ENCODE data around the gene SMARCD3. TPM values are rescaled to one million over a fixed set of nuclear protein-coding genes. Genes with fewer than 3 reads are reported as not detected.
A peak's percentile ranks its signal among the peaks of the same experiment; 100 is the strongest.

The SMARCD3 gene
- total RNA-seq, 4 donors from 2014 or later = 2.5 to 11.6 (median 6.3) TPM

GRCh38 chr7:151235091-151235787 is 13.3 kb downstream of the SMARCD3 start:
- H3K9me3 ChIP-seq = no peaks in the 10 kb centered on the region
- TF ChIP-seq POLR2A (IDR thresholded peaks at IDR 0.05) = no peak
- TF ChIP-seq CTCF (IDR thresholded peaks at IDR 0.05) = no peak
- H3K4me1 ChIP-seq = peaks cover 16 to 37% (median 18%) of the 10 kb centered on the region in 3 donors
- 89 to 91% methylated on average over 7 to 14 of the region's 28 CpGs for WGBS, 2 donors
- no peak overlapping the region for H3K27ac ChIP-seq
- H3K27me3 ChIP-seq = no peaks in the 10 kb centered on the region
- peaks cover 23 to 58% (median 28%) of the 10 kb centered on the region in 3 donors for H3K36me3 ChIP-seq
- DNase-seq = no peak
- H3K4me3 ChIP-seq = no peak overlapping the region
- intact Hi-C loops (cut with DNase I) = no loop called here

- intact Hi-C loops (cut with DNase I) = no loop called here
- Histone ChIP-seq H3K4me1 (peaks cover 16 to 37% (median 18%) of the 10 kb centered on the region in 3 donors), H3K4me3 (peak overlapping the region in 3 of 4 donors; percentile 81 to 100 (median 91)), H3K27me3 (no peaks in the 10 kb centered on the region), H3K9me3 (no peaks in the 10 kb centered on the region), H3K27ac (peak overlapping the region in 1 of 4 donors; percentile 87), H3K36me3 (peaks cover 19 to 44% (median 28%) of the 10 kb centered on the region in 3 donors)
- no peak for DNase-seq
- TF ChIP-seq POLR2A (IDR thresholded peaks at IDR 0.05) (no peak), CTCF (IDR thresholded peaks at IDR 0.05) (no peak)
- 67 to 93% methylated on average over 2 to 3 of the region's 9 CpGs for WGBS, 2 donors
These were observed 14.7 kb downstream of the SMARCD3 start for GRCh38 chr7:151233804-151234203.

GRCh38 chr7:151232917-151233701 is 15.4 kb downstream of the SMARCD3 start:
- H3K36me3 ChIP-seq = peaks cover 13 to 37% (median 25%) of the 10 kb centered on the region in 3 donors
- no peak for DNase-seq
- H3K4me3 ChIP-seq = peak overlapping the region; percentile 81 to 100 (median 94)
- no peaks in the 10 kb centered on the region for H3K27me3 ChIP-seq
- TF ChIP-seq POLR2A (IDR thresholded peaks at IDR 0.05) (no peak), CTCF (IDR thresholded peaks at IDR 0.05) (no peak)
- H3K4me1 ChIP-seq = peaks cover 18 to 43% (median 19%) of the 10 kb centered on the region in 3 donors
- 5 to 17% methylated on average over 12 to 15 of the region's 36 CpGs for WGBS, 2 donors
- intact Hi-C loops (cut with DNase I) = no loop called here
- H3K9me3 ChIP-seq = no peaks in the 10 kb centered on the region
- peak overlapping the region; percentile 85 to 90 (median 87) for H3K27ac ChIP-seq

GRCh38 chr7:151232091-151232916 is 16.2 kb downstream of the SMARCD3 start, which contains the start of gene CHPF2:
TSS of gene CHPF2 (plus strand) at chr7:151232483. CDS start at chr7:151234012, 1,529 bp downstream.
- TF ChIP-seq CTCF (IDR thresholded peaks at IDR 0.05) (no peak), POLR2A (IDR thresholded peaks at IDR 0.05) (peak in 2 of 4 donors; percentile 74 to 88)
- Histone ChIP-seq H3K36me3 (peaks cover 8 to 29% (median 17%) of the 10 kb centered on the region in 3 donors), H3K4me3 (peak within 1 kb of the TSS; percentile 81 to 100 (median 94)), H3K27ac (peak within 1 kb of the TSS; percentile 85 to 90 (median 87)), H3K27me3 (no peaks in the 10 kb centered on the region), H3K4me1 (peaks cover 23 to 50% (median 23%) of the 10 kb centered on the region in 3 donors), H3K9me3 (no peaks in the 10 kb centered on the region)
- peak; percentile 53 for DNase-seq
- WGBS, 2 donors = 0% methylated on average over 1 to 8 of the region's 79 CpGs
- intact Hi-C loops (cut with DNase I) = no loop called here
